Upper lobe of left lung (tissue), 6 donors: ENCODE results near the gene PIN1. TPM values are rescaled to one million over a fixed set of nuclear protein-coding genes. Genes with fewer than 3 reads are reported as not detected.

Source experiments
- ATAC-seq, 2 donors: fragments of 200-7000 bp; cut with Tn5 transposase; one replicate each; pipeline ENCODE4 v1.9.1; 2022; ENCODE audit warnings: mild to moderate bottlenecking in 2 of 2, moderate library complexity in 2 of 2; ENCODE audit not compliant: low FRiP score in 2 of 2
- DNase-seq, 2 donors: peaks; one replicate each; pipeline ENCODE4 v3.0.0-alpha.2; 2019 to 2020
- H3K27ac ChIP-seq, 4 donors: fragments of 200-600 bp; sonication (generic); one replicate each; pipeline ENCODE4 v1.5.1; 2016 to 2019
- H3K27me3 ChIP-seq, 4 donors: fragments of 200-600 bp; sonication (generic); one replicate each; pipeline ENCODE4 v1.5.1; 2017 to 2019
- H3K36me3 ChIP-seq, 4 donors: fragments of 200-600 bp; sonication (generic); one replicate each; pipeline ENCODE4 v1.5.1; 2016 to 2019
- H3K4me1 ChIP-seq, 4 donors: fragments of 200-600 bp; sonication (generic); one replicate each; pipeline ENCODE4 v1.5.1; 2018 to 2019
- H3K4me3 ChIP-seq, 4 donors: fragments of 200-600 bp; sonication (generic); one replicate each; pipeline ENCODE4 v1.5.1; 2017 to 2019; ENCODE audit warnings: mild to moderate bottlenecking in 2 of 4, moderate library complexity in 1 of 4
- H3K9me3 ChIP-seq, 4 donors: fragments of 200-600 bp; sonication (generic); one replicate each; pipeline ENCODE4 v1.5.1; 2018 to 2019
- EP300 ChIP-seq, 4 donors: sonication (generic); formaldehyde crosslinking; IDR thresholded peaks; one replicate each; pipeline ENCODE4 v1.5.1; 2017; ENCODE audit warnings: antibody characterized with exemption in 4 of 4, control low read depth in 2 of 4
- POLR2A ChIP-seq, 4 donors: fragments of 450-650 bp; IDR thresholded peaks; one replicate each; pipeline ENCODE4 v1.5.1; 2016 to 2017; ENCODE audit warnings: antibody characterized with exemption in 4 of 4, mild to moderate bottlenecking in 2 of 4
- POLR2AphosphoS5 ChIP-seq, 2 donors: sonication (generic); formaldehyde crosslinking; IDR thresholded peaks; one replicate each; pipeline ENCODE4 v1.5.1; 2017; ENCODE audit warnings: antibody characterized with exemption in 2 of 2
- WGBS, 2 donors: methylation state at CpG; one replicate each; pipeline ENCODE4 v1.1.5; 2017 to 2018; 5-methylcytosine and 5-hydroxymethylcytosine counted together
- total RNA-seq, 6 donors: library from RNA; depleted of rRNA in 4 of 6; stranded (reverse); fragments of >200 nt in 4 of 6; gene quantifications; one replicate each; pipeline versions ENCODE4 v1.1.0 to v1.2.1, GENCODE V29; 2016 to 2021
- TF ChIP-seq, protein P1 (sequence below), 6 experiments: fragments of 450-650 bp in 4 of 6; fragments of 200-600 bp in 2 of 6; sonication (generic) in 2 of 6; IDR thresholded peaks; one replicate each; pipeline ENCODE4 v1.5.1; 2016 to 2019; ENCODE audit warnings: antibody characterized with exemption in 6 of 6
- donor health status: DM: no; HTN: no; CAD: no; lungs with moderate emphysema.
- donor health status: DM: no; HTN: yes; CAD: no; lungs with severe emphysema.

The PIN1 gene
- total RNA-seq, 6 donors from 2014 or later = 38.8 to 87.5 (median 70.7) TPM

GRCh38 chr19:9860407-9860806 lies 25.3 kb downstream of the PIN1 start:
- H3K27ac ChIP-seq = no peak overlapping the region
- ATAC-seq (no peak), DNase-seq (no peak)
- TF ChIP-seq POLR2AphosphoS5 (IDR thresholded peaks at IDR 0.05) (no peak), EP300 (IDR thresholded peaks at IDR 0.05) (no peak), POLR2A (IDR thresholded peaks at IDR 0.05) (no peak)
- TF ChIP-seq, protein P1, sequence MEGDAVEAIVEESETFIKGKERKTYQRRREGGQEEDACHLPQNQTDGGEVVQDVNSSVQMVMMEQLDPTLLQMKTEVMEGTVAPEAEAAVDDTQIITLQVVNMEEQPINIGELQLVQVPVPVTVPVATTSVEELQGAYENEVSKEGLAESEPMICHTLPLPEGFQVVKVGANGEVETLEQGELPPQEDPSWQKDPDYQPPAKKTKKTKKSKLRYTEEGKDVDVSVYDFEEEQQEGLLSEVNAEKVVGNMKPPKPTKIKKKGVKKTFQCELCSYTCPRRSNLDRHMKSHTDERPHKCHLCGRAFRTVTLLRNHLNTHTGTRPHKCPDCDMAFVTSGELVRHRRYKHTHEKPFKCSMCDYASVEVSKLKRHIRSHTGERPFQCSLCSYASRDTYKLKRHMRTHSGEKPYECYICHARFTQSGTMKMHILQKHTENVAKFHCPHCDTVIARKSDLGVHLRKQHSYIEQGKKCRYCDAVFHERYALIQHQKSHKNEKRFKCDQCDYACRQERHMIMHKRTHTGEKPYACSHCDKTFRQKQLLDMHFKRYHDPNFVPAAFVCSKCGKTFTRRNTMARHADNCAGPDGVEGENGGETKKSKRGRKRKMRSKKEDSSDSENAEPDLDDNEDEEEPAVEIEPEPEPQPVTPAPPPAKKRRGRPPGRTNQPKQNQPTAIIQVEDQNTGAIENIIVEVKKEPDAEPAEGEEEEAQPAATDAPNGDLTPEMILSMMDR (IDR thresholded peaks at IDR 0.05) = no peak
- peaks cover 0 to 15% (median 0%) of the 10 kb centered on the region in 4 donors for H3K4me1 ChIP-seq
- H3K4me3 ChIP-seq = no peak overlapping the region
- no peaks in the 10 kb centered on the region for H3K36me3 ChIP-seq
- no peaks in the 10 kb centered on the region for H3K27me3 ChIP-seq
- no peaks in the 10 kb centered on the region for H3K9me3 ChIP-seq
- WGBS, 2 donors = 84 to 95% methylated on average over 3 to 8 of the region's 8 CpGs

DNA sequence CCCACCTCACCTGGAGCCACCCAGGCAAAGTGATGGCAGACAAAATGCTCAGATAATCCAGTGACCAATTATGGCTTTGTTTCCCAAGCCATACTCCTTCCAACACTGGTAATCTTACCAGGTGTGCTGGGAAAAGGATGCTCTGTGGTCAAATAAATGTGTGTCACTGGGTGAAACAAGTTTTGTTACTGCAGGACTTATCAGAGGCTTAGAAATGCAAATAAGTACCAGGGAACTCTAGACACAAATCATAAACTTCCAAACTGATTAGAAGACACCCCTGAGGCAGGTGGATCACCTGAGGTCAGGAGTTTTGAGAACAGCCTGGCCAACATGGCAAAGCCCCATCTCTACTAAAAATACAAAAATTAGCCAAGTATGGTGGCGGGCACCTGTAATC lies 26.4 kb downstream of the PIN1 start:
- no peak for DNase-seq
- H3K27me3 ChIP-seq = no peaks in the 10 kb centered on the region
- ATAC-seq = no peak
- WGBS, 2 donors = 95 to 100% methylated on average over 1 of the region's 1 CpG
- TF ChIP-seq POLR2A (IDR thresholded peaks at IDR 0.05) (no peak), POLR2AphosphoS5 (IDR thresholded peaks at IDR 0.05) (no peak), EP300 (IDR thresholded peaks at IDR 0.05) (no peak)
- TF ChIP-seq, protein P1 (IDR thresholded peaks at IDR 0.05) = no peak
- H3K4me3 ChIP-seq = no peak overlapping the region
- H3K27ac ChIP-seq = no peak overlapping the region
- H3K36me3 ChIP-seq = no peaks in the 10 kb centered on the region
- peaks cover 0 to 15% (median 0%) of the 10 kb centered on the region in 4 donors for H3K4me1 ChIP-seq
- no peaks in the 10 kb centered on the region for H3K9me3 ChIP-seq

DNA sequence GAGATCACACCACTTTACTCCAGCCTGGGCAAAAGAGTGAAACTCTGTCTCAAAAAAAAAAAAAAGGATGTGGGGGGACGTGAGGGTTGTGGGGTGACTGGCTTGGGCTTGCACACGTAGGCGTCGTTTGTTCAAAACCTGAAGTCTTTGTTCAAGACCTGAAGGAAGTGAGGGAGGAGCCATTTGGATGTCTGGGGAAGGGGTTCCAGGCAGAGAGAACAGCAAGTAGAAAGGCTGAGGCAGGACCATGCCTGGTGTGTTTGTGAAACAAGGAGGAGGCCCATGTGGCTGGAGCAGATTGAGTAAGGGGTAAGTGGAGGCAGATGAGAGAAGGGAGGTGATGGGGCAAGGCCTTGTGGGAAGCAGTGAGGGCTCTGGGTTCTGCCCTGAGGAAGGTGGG lies 27.8 kb downstream of the PIN1 start:
- no peak for DNase-seq

GRCh38 chr19:9863759-9864158 lies 28.6 kb downstream of the PIN1 start:
- Histone ChIP-seq H3K4me1 (peaks cover 0 to under 1% (median 0%) of the 10 kb centered on the region in 4 donors), H3K27ac (no peak overlapping the region), H3K27me3 (no peaks in the 10 kb centered on the region), H3K36me3 (no peaks in the 10 kb centered on the region), H3K9me3 (no peaks in the 10 kb centered on the region), H3K4me3 (no peak overlapping the region)
- TF ChIP-seq EP300 (IDR thresholded peaks at IDR 0.05) (no peak), POLR2AphosphoS5 (IDR thresholded peaks at IDR 0.05) (no peak), POLR2A (IDR thresholded peaks at IDR 0.05) (no peak)
- TF ChIP-seq, protein P1 (IDR thresholded peaks at IDR 0.05) = no peak
- no peak for ATAC-seq
- WGBS, 2 donors = 88% methylated on average over 5 of the region's 5 CpGs
- no peak for DNase-seq

More for the DNA sequence above, 27.8 kb downstream of the PIN1 start:
- Histone ChIP-seq H3K27me3 (no peaks in the 10 kb centered on the region), H3K9me3 (no peaks in the 10 kb centered on the region), H3K4me1 (peaks cover 0 to 8% (median 0%) of the 10 kb centered on the region in 4 donors), H3K36me3 (no peaks in the 10 kb centered on the region), H3K27ac (no peak overlapping the region), H3K4me3 (no peak overlapping the region)
- 49 to 75% methylated on average over 4 of the region's 4 CpGs for WGBS, 2 donors
- no peak for ATAC-seq
- no peak for TF ChIP-seq POLR2AphosphoS5 (IDR thresholded peaks at IDR 0.05)
- TF ChIP-seq, protein P1 (IDR thresholded peaks at IDR 0.05) = no peak
- no peak for TF ChIP-seq EP300 (IDR thresholded peaks at IDR 0.05)
- TF ChIP-seq POLR2A (IDR thresholded peaks at IDR 0.05) = no peak

DNA sequence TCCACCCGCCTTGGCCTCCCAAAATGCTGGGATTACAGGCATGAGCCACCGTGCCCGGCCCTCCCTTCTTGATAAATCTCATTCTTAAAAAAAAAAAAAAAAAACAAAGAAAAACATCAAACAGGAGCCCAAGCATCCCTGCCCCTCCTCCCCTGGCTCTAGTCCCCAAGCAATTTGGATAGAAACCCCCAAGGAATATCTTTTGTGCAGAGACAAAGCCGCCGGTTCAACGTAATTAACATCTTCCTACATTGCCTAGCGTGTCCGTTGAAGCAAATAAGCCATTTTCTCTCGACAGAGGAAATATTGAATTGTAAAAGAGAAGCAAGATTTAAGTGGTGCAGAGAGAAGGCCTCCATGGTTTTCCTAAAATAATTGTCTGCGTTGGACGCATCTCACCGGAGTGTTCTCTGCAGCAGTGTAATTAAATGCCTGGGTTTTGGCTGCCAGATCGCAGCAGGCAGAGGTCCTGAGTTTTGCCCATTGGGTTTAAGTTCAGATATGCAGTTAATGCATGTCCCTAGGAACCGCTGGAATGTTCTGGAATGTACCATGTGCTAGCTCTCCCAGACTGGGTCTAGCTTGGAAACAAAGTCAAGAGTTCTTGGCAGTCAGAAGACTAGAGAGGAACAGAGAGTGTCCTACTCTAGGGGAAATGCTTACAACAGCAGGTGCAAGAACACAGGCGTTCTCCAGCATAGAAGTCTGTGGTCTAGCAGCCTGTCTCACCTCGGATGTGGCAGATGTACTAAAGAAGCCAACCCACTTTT lies 30.8 kb downstream of the PIN1 start:
- Histone ChIP-seq H3K27me3 (no peaks in the 10 kb centered on the region), H3K27ac (no peak overlapping the region), H3K36me3 (no peaks in the 10 kb centered on the region), H3K9me3 (no peaks in the 10 kb centered on the region), H3K4me1 (no peaks in the 10 kb centered on the region), H3K4me3 (no peak overlapping the region)
- DNase-seq (no peak), ATAC-seq (no peak)
- TF ChIP-seq POLR2A (IDR thresholded peaks at IDR 0.05) (no peak), POLR2AphosphoS5 (IDR thresholded peaks at IDR 0.05) (no peak), EP300 (IDR thresholded peaks at IDR 0.05) (no peak)
- TF ChIP-seq, protein P1 (IDR thresholded peaks at IDR 0.05) = no peak
- 82 to 86% methylated on average over 15 to 16 of the region's 16 CpGs for WGBS, 2 donors
